Measurements from ENCODE around the gene NFKB2.

Gene NFKB2

GRCh38 chr10:102404361-102405107 lies 9.0 kb downstream of the NFKB2 start:
- Histone ChIP-seq H3K9me3 (ENCODE audit: control insufficient read depth, insufficient read depth, low read depth, low read length) (no peaks in the 10 kb centered on the region), H3K36me3 (ENCODE audit: control insufficient read depth in 2 of 2, insufficient read depth in 1 of 2, low read length in 2 of 2) (peaks cover 0 to 13% of the 10 kb centered on the region in 2 experiments; a peak in 1 of 3 replicates), H3K4me3 (ENCODE audit: low read depth, low read length) (no peak overlapping the region), H3K4me1 (ENCODE audit: control insufficient read depth, insufficient read depth, low read length) (no peaks in the 10 kb centered on the region; the same call in 1 of the 2 replicates), H3K27ac (ENCODE audit: extremely low read depth, low read depth, low read length) (no peak overlapping the region)
- no peak for TF ChIP-seq ZNF555 (tag by site-specific recombination; conservative IDR thresholded peaks at IDR 0.05)
- no peak for TF ChIP-seq HOXA7 (CRISPR knock-in tag; IDR thresholded peaks at IDR 0.05; ENCODE audit: borderline replicate concordance)
- no peak for TF ChIP-seq ZXDB (tag by site-specific recombination; IDR thresholded peaks at IDR 0.05)
- TF ChIP-seq ZNF792 (tag by site-specific recombination; IDR thresholded peaks at IDR 0.05): no peak
- TF ChIP-seq FEZF1 (tag by site-specific recombination; IDR thresholded peaks at IDR 0.05): no peak
- no peak for TF ChIP-seq ZNF670 (tag by site-specific recombination; IDR thresholded peaks at IDR 0.05; ENCODE audit: low read depth)
- TF ChIP-seq ZNF114 (tag by site-specific recombination; IDR thresholded peaks at IDR 0.05): no peak
- TF ChIP-seq KLF8 (tag by site-specific recombination; IDR thresholded peaks at IDR 0.05): no peak
- no peak for TF ChIP-seq ZNF639 (tag by site-specific recombination; IDR thresholded peaks at IDR 0.05)
- TF ChIP-seq ZNF239 (tag by site-specific recombination; IDR thresholded peaks at IDR 0.05): no peak
- no peak for TF ChIP-seq KLF9 (tag by site-specific recombination; IDR thresholded peaks at IDR 0.05; ENCODE audit: low read depth)
- no peak for TF ChIP-seq PRDM6 (tag by site-specific recombination; IDR thresholded peaks at IDR 0.05)
- TF ChIP-seq ZNF280D (tag by site-specific recombination; IDR thresholded peaks at IDR 0.05): no peak
- no peak for TF ChIP-seq RBAK (tag by site-specific recombination; IDR thresholded peaks at IDR 0.05)
- POLR2A ChIA-PET: interaction anchor here (0.6 to 2.1 kb wide), 2 partner anchors 16 to 17 kb away, joined by 4 to 8 read pairs; partner anchors contain the start of gene FBXL15
- CTCF ChIA-PET: interaction anchor here (0.7 to 7.2 kb wide), 14 partner anchors 8 to 235 kb away, joined by 3 to 41 read pairs (median 4); no protein-coding TSS in a partner anchor

GRCh38 chr10:102405108-102405571 lies 9.6 kb downstream of the NFKB2 start:
- H3K36me3 ChIP-seq (ENCODE audit: control insufficient read depth in 2 of 2, insufficient read depth in 1 of 2, low read length in 2 of 2): peaks cover 0 to 13% of the 10 kb centered on the region in 2 experiments; a peak in 1 of 3 replicates
- ChIA-PET CTCF (interaction anchor here (0.7 to 7.2 kb wide), 6 partner anchors 8 to 235 kb away, joined by 3 to 41 read pairs (median 10); no protein-coding TSS in a partner anchor), POLR2A (interaction anchor here (2.1 kb wide), 1 partner anchor 15 kb away, joined by 8 read pairs; the partner anchor contains the start of gene FBXL15)
- H3K4me3 ChIP-seq (ENCODE audit: low read depth, low read length): no peak overlapping the region
- no peaks in the 10 kb centered on the region; the same call in 1 of the 2 replicates for H3K4me1 ChIP-seq (ENCODE audit: control insufficient read depth, insufficient read depth, low read length)
- H3K27ac ChIP-seq (ENCODE audit: extremely low read depth, low read depth, low read length): no peak overlapping the region
- H3K9me3 ChIP-seq (ENCODE audit: control insufficient read depth, insufficient read depth, low read depth, low read length): no peaks in the 10 kb centered on the region
- TF ChIP-seq ZNF629 (tag by site-specific recombination; IDR thresholded peaks at IDR 0.05) (no peak), ZBTB17 (tag by site-specific recombination; IDR thresholded peaks at IDR 0.05) (no peak), MEIS1 (CRISPR knock-in tag; IDR thresholded peaks at IDR 0.05; ENCODE audit: borderline replicate concordance) (no peak), INSM2 (tag by site-specific recombination; IDR thresholded peaks at IDR 0.05) (no peak), ZNF555 (tag by site-specific recombination; conservative IDR thresholded peaks at IDR 0.05) (no peak), ZNF341 (tag by site-specific recombination; IDR thresholded peaks at IDR 0.05; ENCODE audit: low read depth) (no peak), PRDM4 (tag by site-specific recombination; IDR thresholded peaks at IDR 0.05) (no peak), ZNF140 (tag by site-specific recombination; IDR thresholded peaks at IDR 0.05) (no peak)
